Measurements from ENCODE around the gene APOO.

Gene APOO

DNA sequence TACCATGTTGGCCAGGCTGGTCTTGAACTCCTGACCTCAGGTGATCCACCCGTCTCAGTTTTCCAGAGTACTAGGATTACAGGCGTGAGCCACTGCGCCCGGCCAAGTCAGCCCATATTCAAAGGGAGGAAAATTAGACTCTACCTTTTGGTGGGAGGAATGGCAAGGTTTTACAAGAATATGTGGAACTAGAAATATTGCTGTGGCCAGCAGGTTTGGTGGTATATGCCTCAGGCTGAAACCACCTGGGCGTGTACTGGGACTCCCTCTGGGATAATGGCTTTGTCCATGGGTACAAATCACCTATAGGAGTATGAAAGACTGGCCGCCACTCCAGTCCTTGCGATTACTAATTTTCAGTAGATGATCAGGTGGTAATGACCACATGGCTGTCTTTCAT, 92.4 kb downstream of the APOO start:
- no peak for DNase-seq (ENCODE audit: low read depth)
- no peak overlapping the region for H3K4me3 ChIP-seq (replicated peaks; ENCODE audit: low read depth, low read length)
- TF ChIP-seq CTCF (IDR thresholded peaks at IDR 0.05; ENCODE audit: low read length, missing control alignments) = no peak

DNA sequence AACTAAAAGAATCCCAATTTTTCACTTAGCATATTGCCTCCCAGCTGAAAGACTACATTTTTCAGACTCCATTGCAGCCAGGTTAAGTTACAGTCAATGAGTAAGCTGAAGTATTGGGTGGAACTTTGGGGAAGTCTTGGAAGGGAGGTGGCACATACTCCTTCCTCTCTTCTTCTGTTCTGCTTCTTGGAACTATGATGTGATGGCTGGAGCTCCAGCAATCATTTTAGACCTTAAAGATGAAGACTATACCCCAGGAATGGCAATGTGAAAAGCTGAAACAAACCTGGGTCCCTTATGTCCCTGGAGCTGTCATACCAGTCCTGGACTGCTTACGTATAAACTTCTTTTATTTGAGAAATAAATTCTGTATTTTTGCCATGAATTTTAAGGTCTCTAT, 93.9 kb downstream of the APOO start:
- TF ChIP-seq CTCF (IDR thresholded peaks at IDR 0.05; ENCODE audit: low read length, missing control alignments) = no peak
- H3K4me3 ChIP-seq (replicated peaks; ENCODE audit: low read depth, low read length) = no peak overlapping the region
- no peak for DNase-seq (ENCODE audit: low read depth)

GRCh38 chrX:23811656-23812055, 96.1 kb downstream of the APOO start:
- no peak overlapping the region for H3K4me3 ChIP-seq (replicated peaks; ENCODE audit: low read depth, low read length)
- no peak for DNase-seq (ENCODE audit: low read depth)
- TF ChIP-seq CTCF (IDR thresholded peaks at IDR 0.05; ENCODE audit: low read length, missing control alignments) = no peak

DNA sequence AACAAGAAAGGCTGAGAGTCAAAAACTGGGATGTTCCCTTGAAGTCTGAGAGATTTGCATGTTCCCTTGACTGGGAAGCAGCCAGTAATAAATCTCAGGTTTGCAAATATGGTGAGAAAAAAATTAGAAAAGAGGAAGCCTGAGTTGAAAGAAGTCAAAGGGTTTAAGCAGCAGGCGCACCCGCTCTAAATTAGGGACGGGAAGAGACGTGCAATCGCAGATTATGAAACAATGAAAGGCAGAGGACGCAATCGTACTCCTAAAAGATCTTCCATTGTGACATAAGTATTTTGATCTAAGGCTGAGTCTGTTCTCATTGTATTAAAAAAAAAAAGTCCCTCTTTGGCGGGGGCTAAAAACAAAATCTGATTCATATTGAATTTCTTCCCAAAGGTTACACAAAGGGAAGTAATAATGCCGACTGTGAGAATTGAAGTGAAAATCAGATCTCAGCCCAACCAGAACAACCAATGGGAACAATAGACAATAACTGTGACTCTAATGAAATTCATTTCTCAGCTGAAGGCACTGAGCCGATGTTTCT, 96.6 kb downstream of the APOO start:
- DNase-seq (ENCODE audit: low read depth) = no peak
- no peak overlapping the region for H3K4me3 ChIP-seq (replicated peaks; ENCODE audit: low read depth, low read length)
- no peak for TF ChIP-seq CTCF (IDR thresholded peaks at IDR 0.05; ENCODE audit: low read length, missing control alignments)

DNA sequence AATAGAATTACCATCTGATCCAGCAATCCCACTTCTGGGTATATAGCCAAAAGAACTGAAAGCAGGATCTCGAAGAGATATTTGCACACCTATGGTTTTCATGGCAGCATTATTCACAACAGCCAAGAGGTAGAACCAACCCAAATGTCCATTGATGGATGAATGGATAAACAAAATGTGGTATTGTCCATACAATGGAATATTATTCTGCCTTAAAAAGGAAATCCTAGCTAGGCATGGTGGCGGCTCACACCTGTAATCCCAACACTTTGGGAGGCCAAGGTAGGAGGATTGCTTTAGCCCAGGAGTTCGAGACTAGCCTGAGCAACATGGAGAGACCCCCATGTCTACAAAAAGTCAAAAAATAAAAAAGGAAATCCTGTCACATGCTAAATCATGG, 97.5 kb downstream of the APOO start:
- H3K4me3 ChIP-seq (replicated peaks; ENCODE audit: low read depth, low read length) = no peak overlapping the region
- TF ChIP-seq CTCF (IDR thresholded peaks at IDR 0.05; ENCODE audit: low read length, missing control alignments) = no peak
- no peak for DNase-seq (ENCODE audit: low read depth)

GRCh38 chrX:23805389-23805788, 102.3 kb downstream of the APOO start:
- H3K4me3 ChIP-seq (replicated peaks; ENCODE audit: low read depth, low read length) = no peak overlapping the region
- no peak for DNase-seq (ENCODE audit: low read depth)
- no peak for TF ChIP-seq CTCF (IDR thresholded peaks at IDR 0.05; ENCODE audit: low read length, missing control alignments)

DNA sequence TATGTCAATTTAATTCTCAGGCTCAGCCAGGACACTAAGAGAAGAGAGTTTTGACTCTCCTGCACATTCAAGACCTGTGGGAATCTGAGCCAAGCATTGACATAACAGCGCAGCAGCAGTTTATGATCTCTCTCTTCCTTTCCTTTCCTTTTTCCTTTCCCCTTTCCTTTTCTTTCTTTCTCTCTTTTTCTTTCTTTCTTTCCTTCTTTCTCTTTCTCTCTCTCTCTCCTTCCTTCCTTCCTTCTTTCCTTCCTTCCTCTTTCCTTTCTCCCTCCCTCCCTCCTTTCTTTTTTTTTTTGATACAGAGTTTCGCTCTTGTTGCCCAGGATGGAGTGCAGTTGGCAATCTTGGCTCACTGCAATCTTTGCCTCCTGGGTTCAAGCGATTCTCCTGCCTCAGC, 103.2 kb downstream of the APOO start:
- TF ChIP-seq CTCF (IDR thresholded peaks at IDR 0.05; ENCODE audit: low read length, missing control alignments) = no peak
- DNase-seq (ENCODE audit: low read depth) = no peak
- H3K4me3 ChIP-seq (replicated peaks; ENCODE audit: low read depth, low read length) = no peak overlapping the region
